ENCODE results near the gene HOXB3. TPM values are rescaled to one million over a fixed set of nuclear protein-coding genes. Genes with fewer than 3 reads are reported as not detected.
A peak's percentile ranks its signal among the peaks of the same experiment; 100 is the strongest.

Gene HOXB3
- total RNA-seq, 2 donors from 2014 or later, result 16.0 to 23.6 TPM

GRCh38 chr17:48603959-48604769 lies 14.1 kb upstream of the HOXB3 start:
- no peak for DNase-seq (ENCODE audit: low spot score)
- intact Hi-C loops (cut with DNase I), result no loop called here

GRCh38 chr17:48601539-48602425 lies 11.7 kb upstream of the HOXB3 start:
- no peak for DNase-seq (ENCODE audit: low spot score)
- intact Hi-C loops (cut with DNase I), result no loop called here

- intact Hi-C loops (cut with DNase I), result no loop called here
- no peak for DNase-seq (ENCODE audit: low spot score)
Observed at GRCh38 chr17:48601207-48601538, 11.1 kb upstream of the HOXB3 start.

GRCh38 chr17:48600244-48601098 lies 10.4 kb upstream of the HOXB3 start:
- intact Hi-C loops (cut with DNase I), result no loop called here

GRCh38 chr17:48599354-48599753 lies 9.3 kb upstream of the HOXB3 start:
- intact Hi-C loops (cut with DNase I), result loop anchor here (5.0 to 10.0 kb wide), 2 partner anchors 245 to 262 kb away; no protein-coding TSS in a partner anchor
- DNase-seq (ENCODE audit: low spot score), result no peak

More at GRCh38 chr17:48600244-48601098, 10.4 kb upstream of the HOXB3 start:
- DNase-seq (ENCODE audit: low spot score), result no peak

GRCh38 chr17:48598736-48599135 lies 8.7 kb upstream of the HOXB3 start:
- DNase-seq (ENCODE audit: low spot score), result no peak
- intact Hi-C loops (cut with DNase I), result loop anchor here (5.0 to 10.0 kb wide), 2 partner anchors 244 to 261 kb away; no protein-coding TSS in a partner anchor

GRCh38 chr17:48597778-48598631 lies 8.0 kb upstream of the HOXB3 start:
- intact Hi-C loops (cut with DNase I), result loop anchor here (5.0 to 10.0 kb wide), 2 partner anchors 243 to 261 kb away; no protein-coding TSS in a partner anchor

GRCh38 chr17:48597528-48597777 lies 7.4 kb upstream of the HOXB3 start:
- no peak for DNase-seq (ENCODE audit: low spot score)
- intact Hi-C loops (cut with DNase I), result loop anchor here (5.0 to 10.0 kb wide), 2 partner anchors 243 to 260 kb away; no protein-coding TSS in a partner anchor

More at GRCh38 chr17:48597778-48598631, 8.0 kb upstream of the HOXB3 start:
- no peak for DNase-seq (ENCODE audit: low spot score)

GRCh38 chr17:48596735-48597527 lies 6.9 kb upstream of the HOXB3 start:
- DNase-seq (ENCODE audit: low spot score), result no peak
- intact Hi-C loops (cut with DNase I), result loop anchor here (5.0 to 10.0 kb wide), 2 partner anchors 242 to 260 kb away; no protein-coding TSS in a partner anchor

- no peak for DNase-seq (ENCODE audit: low spot score)
- intact Hi-C loops (cut with DNase I), result loop anchor here (5.0 to 10.0 kb wide), 2 partner anchors 241 to 259 kb away; no protein-coding TSS in a partner anchor
Observed at GRCh38 chr17:48596000-48596734, 6.1 kb upstream of the HOXB3 start.

- DNase-seq (ENCODE audit: low spot score), result no peak
- intact Hi-C loops (cut with DNase I), result loop anchor here (5.0 to 10.0 kb wide), 2 partner anchors 241 to 258 kb away; no protein-coding TSS in a partner anchor
Observed at GRCh38 chr17:48595278-48595999, 5.4 kb upstream of the HOXB3 start.

GRCh38 chr17:48594538-48595277 lies 4.7 kb upstream of the HOXB3 start:
- DNase-seq (ENCODE audit: low spot score), result no peak
- intact Hi-C loops (cut with DNase I), result loop anchor here (5.0 to 10.0 kb wide), 3 partner anchors 240 to 257 kb away; no protein-coding TSS in a partner anchor

GRCh38 chr17:48593840-48594537 lies 3.9 kb upstream of the HOXB3 start:
- DNase-seq (ENCODE audit: low spot score), result peak; percentile 94
- intact Hi-C loops (cut with DNase I), result loop anchor here (5.0 to 10.0 kb wide), 2 partner anchors 239 to 242 kb away; no protein-coding TSS in a partner anchor

GRCh38 chr17:48593126-48593829 lies 3.2 kb upstream of the HOXB3 start, which contains the start of gene HOXB5:
Gene HOXB5, minus strand, starts transcription at chr17:48593779. Its CDS starts 97 bp downstream, at chr17:48593682.
- DNase-seq (ENCODE audit: low spot score), result no peak
- intact Hi-C loops (cut with DNase I), result loop anchor here (5.0 to 10.0 kb wide), 2 partner anchors 238 to 241 kb away; no protein-coding TSS in a partner anchor
